HL-60 (cell line): ENCODE measurements around the gene NODAL.

ENCODE experiments used
- DNase-seq, 2 experiments: peaks; one replicate each; pipeline ENCODE4 v3.0.0-alpha.2; 2010 to 2020; ENCODE audit warnings: low read depth in 1 of 2, low spot score in 1 of 2
- H3K27ac ChIP-seq: fragments of 250-450 bp; sonication (Bioruptor Pico); replicated peaks from 2 replicates; pipeline ENCODE4 v1.5.1; 2020; ENCODE audit warnings: mild to moderate bottlenecking, moderate library complexity
- H3K27me3 ChIP-seq: fragments of 250-450 bp; sonication (Bioruptor Pico); 2 replicates; pipeline ENCODE4 v1.5.1; 2021; ENCODE audit warnings: mild to moderate bottlenecking, moderate library complexity; ENCODE audit not compliant: insufficient read depth, poor library complexity, severe bottlenecking
- H3K4me3 ChIP-seq: replicated peaks from 2 replicates; pipeline ENCODE4 v1.5.1; 2011; ENCODE audit warnings: mild to moderate bottlenecking, control low read depth, low read length; ENCODE audit not compliant: insufficient read depth
- GABPA ChIP-seq: IDR thresholded peaks from 2 replicates; pipeline ENCODE4 v1.6.1; 2012; ENCODE audit warnings: low read depth
- POLR2AphosphoS5 ChIP-seq: IDR thresholded peaks from 2 replicates; pipeline ENCODE4 v1.6.1; 2012; ENCODE audit warnings: low read depth
- REST ChIP-seq: IDR thresholded peaks from 2 replicates; pipeline ENCODE4 v1.6.1; 2012; ENCODE audit warnings: low read depth; ENCODE audit not compliant: insufficient replicate concordance
- SPI1 ChIP-seq: IDR thresholded peaks from 2 replicates; pipeline ENCODE4 v1.6.1; 2012; ENCODE audit warnings: low read depth, mild to moderate bottlenecking, borderline replicate concordance
- TF ChIP-seq, protein P1 (sequence below): IDR thresholded peaks from one replicate; pipeline ENCODE4 v1.5.1; 2011; ENCODE audit warnings: low read length, control low read depth, inconsistent platforms; ENCODE audit not compliant: insufficient read depth

NODAL gene

DNA sequence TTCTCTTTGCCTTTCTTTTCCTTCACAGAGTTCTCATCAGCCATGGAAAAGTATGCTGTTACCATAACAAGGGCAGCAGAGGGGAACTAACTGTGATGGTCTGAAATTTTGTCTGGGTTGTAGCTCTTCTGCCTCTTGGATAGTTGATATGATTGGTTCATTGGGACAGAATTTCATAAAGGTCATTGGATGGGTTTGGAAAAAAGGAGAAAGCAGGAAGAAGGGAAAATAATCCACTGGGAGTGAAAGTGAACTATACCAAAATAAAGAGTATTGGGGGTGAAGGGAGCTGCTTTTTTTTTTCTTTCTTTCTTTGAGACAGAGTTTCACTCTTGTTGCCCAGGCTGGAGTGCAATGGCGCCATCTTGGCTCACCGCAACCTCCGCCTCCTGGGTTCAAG is 31.7 kb downstream of the NODAL start:
- no peak for DNase-seq
- Histone ChIP-seq H3K27ac (no peak overlapping the region), H3K27me3 (no peaks in the 10 kb centered on the region), H3K4me3 (no peak overlapping the region)
- TF ChIP-seq GABPA (no peak), REST (no peak), POLR2AphosphoS5 (no peak), SPI1 (no peak)
- TF ChIP-seq, protein P1, sequence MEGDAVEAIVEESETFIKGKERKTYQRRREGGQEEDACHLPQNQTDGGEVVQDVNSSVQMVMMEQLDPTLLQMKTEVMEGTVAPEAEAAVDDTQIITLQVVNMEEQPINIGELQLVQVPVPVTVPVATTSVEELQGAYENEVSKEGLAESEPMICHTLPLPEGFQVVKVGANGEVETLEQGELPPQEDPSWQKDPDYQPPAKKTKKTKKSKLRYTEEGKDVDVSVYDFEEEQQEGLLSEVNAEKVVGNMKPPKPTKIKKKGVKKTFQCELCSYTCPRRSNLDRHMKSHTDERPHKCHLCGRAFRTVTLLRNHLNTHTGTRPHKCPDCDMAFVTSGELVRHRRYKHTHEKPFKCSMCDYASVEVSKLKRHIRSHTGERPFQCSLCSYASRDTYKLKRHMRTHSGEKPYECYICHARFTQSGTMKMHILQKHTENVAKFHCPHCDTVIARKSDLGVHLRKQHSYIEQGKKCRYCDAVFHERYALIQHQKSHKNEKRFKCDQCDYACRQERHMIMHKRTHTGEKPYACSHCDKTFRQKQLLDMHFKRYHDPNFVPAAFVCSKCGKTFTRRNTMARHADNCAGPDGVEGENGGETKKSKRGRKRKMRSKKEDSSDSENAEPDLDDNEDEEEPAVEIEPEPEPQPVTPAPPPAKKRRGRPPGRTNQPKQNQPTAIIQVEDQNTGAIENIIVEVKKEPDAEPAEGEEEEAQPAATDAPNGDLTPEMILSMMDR = no peak

- peak overlapping the region; percentile 70 for H3K27ac ChIP-seq
- TF ChIP-seq SPI1 (no peak), REST (no peak), POLR2AphosphoS5 (no peak; the same call in 1 of the 2 replicates), GABPA (no peak)
- TF ChIP-seq, protein P1 = no peak
- peak; percentile 90 to 94 for DNase-seq
- peak overlapping the region; percentile 70 for H3K4me3 ChIP-seq
- no peaks in the 10 kb centered on the region for H3K27me3 ChIP-seq
Measured at GRCh38 chr10:70405037-70405824, 36.2 kb downstream of the NODAL start.

DNA sequence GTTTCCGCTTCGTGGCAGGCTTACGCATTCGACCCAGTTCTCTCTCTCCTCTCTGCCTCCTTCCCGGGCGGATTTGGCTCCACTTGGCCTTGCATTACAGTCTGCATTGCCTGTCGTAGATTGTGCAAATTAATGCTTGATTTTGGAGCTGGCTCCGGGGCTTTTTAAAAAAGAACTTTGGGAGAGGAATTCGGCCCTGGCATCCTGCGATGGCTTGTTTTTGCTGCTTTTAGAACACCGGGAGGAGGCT is 36.8 kb downstream of the NODAL start:
- Histone ChIP-seq H3K4me3 (peak overlapping the region; percentile 70), H3K27ac (peak overlapping the region; percentile 70), H3K27me3 (no peaks in the 10 kb centered on the region)
- peak in 1 of 2 experiments; percentile 36 for DNase-seq
- TF ChIP-seq POLR2AphosphoS5 = no peak
- TF ChIP-seq SPI1 = no peak
- TF ChIP-seq, protein P1 = no peak
- no peak for TF ChIP-seq GABPA
- TF ChIP-seq REST = no peak
